Ureter (tissue), 1 donor: Measurements from ENCODE around the gene ATP5ME. TPM values are rescaled to one million over a fixed set of nuclear protein-coding genes. Genes with fewer than 3 reads are reported as not detected.
"Not testable (repeated sequence)": the region's sequence is repeated elsewhere in the genome, so short reads cannot be mapped to it uniquely, and the experiment has no call there.

Source experiments
- DNase-seq: peaks from one replicate; pipeline ENCODE4 v3.0.0-alpha.2; 2020; ENCODE audit warnings: low spot score
- total RNA-seq: library from RNA; stranded (reverse); gene quantifications from one replicate; pipeline ENCODE4 v1.2.4, GENCODE V29; 2023
- donor health status: DM: yes; HTN: yes; CAD: no.

The ATP5ME gene
- total RNA-seq, 1 donor from 2014 or later: 317 TPM

GRCh38 chr4:669806-670559 is 4.1 kb downstream of the ATP5ME start:
- DNase-seq: not testable (repeated sequence)

GRCh38 chr4:668219-668618 is 5.9 kb downstream of the ATP5ME start:
- DNase-seq: not testable (repeated sequence)

- no peak for DNase-seq
Observed at GRCh38 chr4:667545-667925, 6.5 kb downstream of the ATP5ME start.

GRCh38 chr4:666822-667544 is 7.1 kb downstream of the ATP5ME start:
- DNase-seq: no peak

DNA sequence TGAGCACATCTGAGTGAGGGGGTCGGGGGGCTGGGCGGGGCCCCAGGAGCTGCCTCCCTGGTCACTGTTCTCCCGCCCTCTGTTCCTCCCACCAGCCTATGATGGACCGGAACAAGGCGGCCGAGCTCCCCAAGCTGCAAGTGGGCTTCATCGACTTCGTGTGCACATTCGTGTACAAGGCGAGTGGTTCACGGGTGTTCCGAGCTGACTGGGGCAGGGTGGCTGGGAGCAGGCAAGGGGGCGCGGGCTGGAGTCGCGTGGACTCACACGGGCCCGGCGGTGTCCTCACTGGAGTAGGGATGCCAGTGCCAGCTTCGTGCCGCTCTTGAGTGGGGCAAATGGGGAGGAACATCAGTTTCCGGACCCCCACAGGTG is 7.7 kb downstream of the ATP5ME start:
- no peak for DNase-seq

DNA sequence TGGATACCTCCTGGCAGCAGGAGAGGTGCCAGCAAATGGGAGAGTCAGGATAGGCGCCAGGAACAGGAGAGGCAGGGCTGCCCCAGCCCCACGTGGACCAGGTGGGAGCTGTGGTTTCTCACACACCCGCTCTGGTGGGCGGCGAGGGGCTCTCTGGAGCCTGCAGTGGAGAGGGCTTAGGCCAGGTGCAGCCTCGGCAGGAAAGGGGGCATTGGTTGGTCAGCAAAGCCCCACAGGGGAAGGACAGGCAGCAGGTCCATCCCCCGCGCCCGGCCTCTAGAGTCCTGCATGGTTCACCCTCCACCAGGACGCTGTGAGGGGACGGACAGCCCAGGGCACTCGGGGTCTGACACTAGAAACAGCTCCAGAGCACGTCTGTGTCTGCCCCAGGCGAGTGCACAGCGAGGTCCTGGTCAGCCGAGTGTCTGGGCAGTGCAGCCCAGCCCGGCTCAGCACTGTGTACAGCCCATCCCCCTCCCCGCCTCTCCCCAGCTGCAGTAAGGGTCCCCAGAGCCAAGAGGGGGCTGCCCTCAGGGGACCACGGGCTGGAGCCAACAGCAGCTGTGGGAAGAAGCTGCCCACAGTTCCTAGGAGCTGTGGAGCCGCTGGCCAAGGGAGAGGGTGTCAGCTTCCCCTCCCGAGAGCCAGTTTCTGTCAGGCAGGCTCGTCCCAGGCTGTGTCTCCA is 8.2 kb downstream of the ATP5ME start:
- DNase-seq: no peak

GRCh38 chr4:665381-665750 is 8.7 kb downstream of the ATP5ME start:
- DNase-seq: no peak

- no peak for DNase-seq
Observed at GRCh38 chr4:664713-665231, 9.3 kb downstream of the ATP5ME start.

DNA sequence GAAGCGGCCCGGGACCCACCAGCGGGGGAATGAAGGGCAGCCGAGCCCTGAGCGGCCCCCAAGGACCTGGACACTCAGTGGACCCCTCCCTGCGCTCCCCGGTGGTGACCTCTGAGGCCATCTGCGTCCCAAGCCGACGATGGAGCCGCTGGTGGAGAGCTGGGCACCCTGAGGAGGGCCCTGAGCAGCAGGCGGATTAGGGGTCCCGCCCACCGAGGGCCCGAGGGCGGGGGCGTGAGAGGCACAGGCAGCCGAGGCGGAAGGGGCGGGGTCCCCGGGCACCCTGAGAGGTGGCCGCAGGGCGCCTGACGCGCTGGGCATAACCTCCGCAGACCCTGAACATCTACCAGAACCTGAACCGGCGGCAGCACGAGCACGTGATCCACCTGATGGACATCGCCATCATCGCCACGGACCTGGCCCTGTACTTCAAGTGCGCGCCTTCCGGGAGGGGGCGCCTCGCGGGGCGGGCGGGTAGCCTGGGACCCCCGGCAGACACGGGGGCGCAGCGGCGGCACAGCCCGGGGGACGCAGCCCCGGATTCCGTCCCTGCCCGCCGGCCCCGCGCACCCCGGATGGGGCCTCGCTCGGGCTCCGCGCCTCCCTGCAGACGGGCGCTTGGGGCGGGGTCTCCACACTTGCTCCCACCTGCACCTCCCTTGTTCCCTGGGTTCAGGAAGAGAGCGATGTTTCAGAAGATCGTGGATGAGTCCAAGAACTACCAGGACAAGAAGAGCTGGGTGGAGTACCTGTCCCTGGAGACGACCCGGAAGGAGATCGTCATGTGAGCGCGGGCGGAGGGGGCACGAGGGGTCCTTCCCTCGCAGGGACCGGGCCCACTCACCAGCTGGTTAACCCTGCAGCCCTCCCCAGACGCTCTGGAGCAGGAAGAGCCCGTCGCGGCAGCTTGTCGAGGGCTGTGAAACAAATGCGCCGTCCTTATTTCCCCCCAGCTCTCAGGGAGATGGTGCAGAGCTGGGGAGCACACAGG is 10.3 kb downstream of the ATP5ME start:
- peak; percentile 55 for DNase-seq

DNA sequence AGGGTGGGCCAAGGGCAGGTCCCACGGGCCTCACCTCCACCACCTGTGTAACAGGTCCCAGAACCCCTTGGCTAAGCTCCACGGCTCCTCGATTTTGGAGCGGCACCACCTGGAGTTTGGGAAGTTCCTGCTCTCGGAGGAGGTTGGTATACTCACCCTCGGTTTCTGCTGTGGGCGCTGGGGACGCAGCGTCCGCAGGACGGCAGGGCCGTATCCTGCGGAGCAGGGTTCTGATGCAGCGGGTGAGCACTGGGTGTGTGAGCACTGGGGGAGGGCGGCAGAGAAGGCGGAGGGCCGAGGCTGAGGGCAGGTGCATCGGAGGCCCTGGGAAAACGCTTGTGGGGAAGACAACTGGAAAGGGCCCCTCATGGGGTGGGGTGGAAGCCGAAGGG is 11.0 kb downstream of the ATP5ME start:
- DNase-seq: no peak

DNA sequence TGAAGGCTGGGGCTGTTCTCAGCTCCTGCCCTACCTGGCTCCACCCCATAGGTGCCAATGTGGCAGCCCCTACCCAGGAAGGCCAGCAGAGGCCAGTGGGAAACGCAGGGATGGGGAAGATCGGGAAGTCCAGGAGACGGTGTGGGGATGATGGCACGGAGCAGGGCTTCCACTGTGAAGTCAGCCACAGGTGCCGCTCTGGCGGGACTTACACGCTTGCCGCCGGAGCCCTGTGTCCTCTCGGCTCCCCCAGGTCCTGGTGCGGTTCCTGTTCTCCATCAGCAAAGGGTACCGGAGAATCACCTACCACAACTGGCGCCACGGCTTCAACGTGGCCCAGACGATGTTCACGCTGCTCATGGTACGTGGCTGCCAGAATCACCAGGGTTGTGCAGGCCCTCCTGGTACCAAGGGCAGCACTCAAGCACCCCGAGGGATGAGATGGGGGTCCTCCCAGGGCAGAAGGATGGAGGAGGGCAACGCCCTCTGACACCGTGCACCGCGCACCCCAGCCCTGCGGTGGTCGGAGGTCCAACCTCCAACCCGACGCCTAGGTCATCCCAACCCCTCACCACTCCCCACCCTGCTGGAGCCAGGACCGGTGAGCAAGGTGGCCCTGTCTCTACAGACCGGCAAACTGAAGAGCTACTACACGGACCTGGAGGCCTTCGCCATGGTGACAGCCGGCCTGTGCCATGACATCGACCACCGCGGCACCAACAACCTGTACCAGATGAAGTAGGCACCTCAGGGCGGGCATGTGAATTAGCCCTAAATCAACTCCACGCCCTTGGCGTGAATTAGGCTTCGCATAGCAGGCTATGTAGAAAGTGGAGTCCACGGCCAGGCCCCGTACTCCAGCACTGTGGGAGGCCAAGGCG is 12.0 kb downstream of the ATP5ME start:
- no peak for DNase-seq

- DNase-seq: no peak
Observed at GRCh38 chr4:661231-661630, 12.8 kb downstream of the ATP5ME start.

- DNase-seq: no peak
Observed at GRCh38 chr4:660401-660800, 13.7 kb downstream of the ATP5ME start.

DNA sequence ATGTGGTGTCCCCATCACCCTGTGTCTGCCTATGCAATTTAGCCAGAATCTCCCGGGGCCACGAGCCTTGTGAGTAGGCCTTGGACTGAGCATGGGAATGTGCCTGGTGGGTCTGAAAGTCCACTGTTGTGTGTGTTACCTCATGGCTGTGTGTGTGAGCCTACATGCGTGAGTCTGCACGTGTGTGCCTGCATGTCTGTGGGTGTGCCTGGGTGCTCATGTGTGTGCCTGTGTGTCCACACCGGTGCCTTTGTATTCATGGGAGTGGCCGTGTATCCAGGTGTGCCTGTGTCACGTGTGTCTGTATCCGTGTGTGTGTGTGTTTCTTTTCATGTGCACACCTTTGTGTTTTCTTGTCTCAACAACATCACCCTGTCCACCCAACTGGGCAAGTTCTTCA is 14.2 kb downstream of the ATP5ME start:
- DNase-seq: no peak

DNA sequence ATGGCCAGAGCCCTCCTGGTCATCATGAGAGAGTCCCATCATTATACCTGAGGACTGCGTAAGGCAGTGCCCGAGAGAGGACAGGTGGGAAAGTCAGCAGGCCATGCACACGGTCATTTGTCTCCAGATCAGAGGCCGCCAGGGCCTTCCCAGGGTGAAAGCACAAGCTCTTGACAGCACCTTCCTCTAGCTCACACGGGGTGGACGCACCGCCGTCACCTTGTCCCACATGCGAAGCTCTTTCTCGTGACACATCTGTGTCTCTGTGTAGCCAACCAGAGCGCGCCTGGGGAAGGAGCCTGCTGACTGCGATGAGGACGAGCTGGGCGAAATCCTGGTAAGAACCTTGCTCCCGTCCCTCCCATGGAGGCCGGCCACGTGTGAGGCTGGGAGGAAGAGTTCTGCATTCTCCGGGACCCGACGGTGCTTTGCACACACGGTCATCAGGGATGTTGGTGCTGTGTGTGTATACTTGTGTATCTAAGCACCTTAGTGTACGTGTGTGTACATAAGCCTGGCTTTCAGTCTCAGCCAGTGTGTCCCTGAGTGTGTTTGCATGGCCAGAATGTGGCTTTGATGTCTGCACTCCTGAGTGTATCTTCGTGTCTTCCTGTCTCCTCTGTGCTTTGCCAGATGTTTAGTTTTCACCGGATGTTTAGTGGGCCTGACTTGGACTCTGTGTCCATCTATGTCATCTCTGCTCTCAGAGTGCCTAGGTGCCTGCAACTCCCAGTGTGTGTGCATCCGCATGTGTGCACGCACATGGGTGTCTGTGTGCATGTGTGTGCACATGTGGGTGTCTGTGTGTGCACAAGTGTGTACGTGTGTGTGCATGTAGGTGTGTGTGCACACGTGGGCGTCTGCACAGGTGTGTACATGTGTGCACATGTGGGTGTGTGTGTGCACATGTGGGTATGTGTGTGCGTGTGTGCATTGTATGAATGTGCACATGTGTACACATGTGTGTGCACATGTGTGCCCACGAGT is 15.1 kb downstream of the ATP5ME start:
- no peak for DNase-seq

- DNase-seq: no peak
Observed at GRCh38 chr4:657834-658667, 16.0 kb downstream of the ATP5ME start.

GRCh38 chr4:657338-657833 is 16.7 kb downstream of the ATP5ME start:
- DNase-seq: no peak
